ENCODE results near the gene ICE2.
A peak's percentile ranks its signal among the peaks of the same experiment; 100 is the strongest.

ICE2 gene

GRCh38 chr15:60511351-60512031 is 32.5 kb upstream of the ICE2 start:
- H3K4me3 Mint-ChIP-seq = no peak overlapping the region
- no peak overlapping the region for H3K27ac Mint-ChIP-seq
- DNase-seq (ENCODE audit: low spot score in 2 of 2) (no peak), ATAC-seq (ENCODE audit: low read depth) (no peak)
- H3K9me3 Mint-ChIP-seq = no peaks in the 10 kb centered on the region
- H3K36me3 Mint-ChIP-seq = peaks cover 9% of the 10 kb centered on the region
- H3K27me3 Mint-ChIP-seq = no peaks in the 10 kb centered on the region
- H3K4me1 Mint-ChIP-seq = peaks cover 6% of the 10 kb centered on the region

- Mint-ChIP-seq H3K36me3 (peaks cover 11% of the 10 kb centered on the region), H3K4me3 (no peak overlapping the region), H3K4me1 (peaks cover 6% of the 10 kb centered on the region), H3K27me3 (no peaks in the 10 kb centered on the region), H3K27ac (no peak overlapping the region), H3K9me3 (no peaks in the 10 kb centered on the region)
- ATAC-seq (ENCODE audit: low read depth) (no peak), DNase-seq (ENCODE audit: low spot score in 2 of 2) (no peak)
These were observed 31.1 kb upstream of the ICE2 start for GRCh38 chr15:60510006-60510405.

GRCh38 chr15:60509470-60509869 is 30.5 kb upstream of the ICE2 start:
- H3K27me3 Mint-ChIP-seq = no peaks in the 10 kb centered on the region
- no peak for ATAC-seq (ENCODE audit: low read depth)
- H3K9me3 Mint-ChIP-seq = no peaks in the 10 kb centered on the region
- no peak overlapping the region for H3K27ac Mint-ChIP-seq
- H3K4me1 Mint-ChIP-seq = peaks cover 6% of the 10 kb centered on the region
- peaks cover 11% of the 10 kb centered on the region for H3K36me3 Mint-ChIP-seq
- H3K4me3 Mint-ChIP-seq = no peak overlapping the region
- no peak for DNase-seq (ENCODE audit: low spot score in 2 of 2)

DNA sequence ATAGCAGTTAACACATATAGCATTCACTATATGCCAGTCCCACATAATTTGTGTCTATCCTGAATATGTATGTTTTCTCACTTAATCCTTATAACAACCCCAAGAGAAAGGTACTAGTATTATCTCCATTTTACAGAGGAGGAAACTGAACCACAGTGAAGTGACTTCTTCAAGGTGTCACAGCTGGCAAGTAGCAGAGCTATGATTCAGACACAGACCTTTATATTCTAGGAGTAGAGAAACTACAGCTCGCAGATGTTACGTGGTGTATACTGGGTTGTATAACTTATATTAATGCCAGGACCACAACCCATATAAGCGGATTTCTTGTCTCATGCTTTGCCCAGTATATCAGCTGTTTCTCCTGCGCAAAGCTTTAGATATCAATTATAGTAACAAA is 29.5 kb upstream of the ICE2 start:
- Mint-ChIP-seq H3K9me3 (no peaks in the 10 kb centered on the region), H3K36me3 (peaks cover 7% of the 10 kb centered on the region), H3K4me1 (peaks cover 6% of the 10 kb centered on the region), H3K27ac (peak overlapping the region; percentile 41), H3K4me3 (no peak overlapping the region), H3K27me3 (no peaks in the 10 kb centered on the region)
- ATAC-seq (ENCODE audit: low read depth) = no peak
- DNase-seq (ENCODE audit: low spot score in 2 of 2) = no peak

- Mint-ChIP-seq H3K4me3 (peak overlapping the region; percentile 49), H3K9me3 (no peaks in the 10 kb centered on the region), H3K36me3 (peaks cover 7% of the 10 kb centered on the region), H3K27ac (peak overlapping the region; percentile 41), H3K27me3 (no peaks in the 10 kb centered on the region), H3K4me1 (peaks cover 6% of the 10 kb centered on the region)
- peak; percentile 31 to 59 for DNase-seq (ENCODE audit: low spot score in 2 of 2)
- ATAC-seq (ENCODE audit: low read depth) = peak; percentile 91
These were observed 28.9 kb upstream of the ICE2 start for GRCh38 chr15:60507596-60508424.

GRCh38 chr15:60496853-60497252 is 17.9 kb upstream of the ICE2 start:
- no peak for ATAC-seq (ENCODE audit: low read depth)
- no peak overlapping the region for H3K4me3 Mint-ChIP-seq

DNA sequence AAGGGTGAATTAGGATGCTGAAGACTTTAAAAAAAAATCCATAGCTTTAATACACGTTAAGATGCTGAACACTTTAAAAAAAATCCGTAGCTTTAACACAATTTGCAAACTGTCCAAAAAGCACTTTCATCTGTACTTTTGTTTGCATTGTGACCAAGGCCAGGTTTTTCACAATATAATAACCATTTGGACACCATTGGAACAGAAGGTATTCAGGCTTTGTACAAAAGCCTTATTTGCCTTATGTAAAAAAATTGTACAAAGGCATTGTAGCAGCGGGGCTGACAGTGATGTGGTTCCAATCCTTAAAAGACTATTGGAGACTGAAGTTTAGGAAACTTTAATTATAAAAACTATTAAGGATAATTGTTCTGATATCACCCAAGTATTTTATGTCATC is 15.2 kb upstream of the ICE2 start:
- H3K9me3 Mint-ChIP-seq = no peaks in the 10 kb centered on the region
- H3K4me1 Mint-ChIP-seq = peaks cover 3% of the 10 kb centered on the region
- no peaks in the 10 kb centered on the region for H3K27me3 Mint-ChIP-seq
- ATAC-seq (ENCODE audit: low read depth) (no peak), DNase-seq (ENCODE audit: low spot score in 2 of 2) (no peak)
- H3K4me3 Mint-ChIP-seq = no peak overlapping the region
- H3K27ac Mint-ChIP-seq = no peak overlapping the region
- H3K36me3 Mint-ChIP-seq = peaks cover 7% of the 10 kb centered on the region

More at GRCh38 chr15:60496853-60497252, 17.9 kb upstream of the ICE2 start:
- H3K27me3 Mint-ChIP-seq = no peaks in the 10 kb centered on the region
- H3K9me3 Mint-ChIP-seq = no peaks in the 10 kb centered on the region
- H3K4me1 Mint-ChIP-seq = peaks cover 3% of the 10 kb centered on the region
- no peak for DNase-seq (ENCODE audit: low spot score in 2 of 2)
- H3K36me3 Mint-ChIP-seq = peaks cover 7% of the 10 kb centered on the region
- no peak overlapping the region for H3K27ac Mint-ChIP-seq

DNA sequence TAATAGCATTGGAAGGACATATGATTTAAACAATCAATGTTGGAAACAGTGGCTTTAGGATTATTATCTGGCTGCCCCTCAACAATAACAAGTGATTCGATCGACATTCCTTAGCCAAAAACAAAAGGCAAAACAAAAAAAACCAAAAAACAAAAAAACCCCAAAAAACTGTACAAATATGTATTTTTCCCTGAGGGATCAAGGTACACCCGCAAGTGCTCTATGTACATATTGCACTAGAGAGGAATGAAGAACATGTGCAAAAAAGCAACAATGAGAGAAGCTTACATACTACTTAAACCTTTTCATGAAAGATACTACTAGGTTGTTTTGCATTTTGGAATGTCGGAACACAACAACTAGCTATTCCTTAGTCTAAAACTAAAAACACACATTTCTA is 14.2 kb upstream of the ICE2 start:
- H3K9me3 Mint-ChIP-seq = no peaks in the 10 kb centered on the region
- H3K27me3 Mint-ChIP-seq = no peaks in the 10 kb centered on the region
- H3K27ac Mint-ChIP-seq = no peak overlapping the region
- H3K4me3 Mint-ChIP-seq = no peak overlapping the region
- ATAC-seq (ENCODE audit: low read depth) (no peak), DNase-seq (ENCODE audit: low spot score in 2 of 2) (no peak)
- peaks cover 7% of the 10 kb centered on the region for H3K36me3 Mint-ChIP-seq
- H3K4me1 Mint-ChIP-seq = peaks cover 3% of the 10 kb centered on the region

DNA sequence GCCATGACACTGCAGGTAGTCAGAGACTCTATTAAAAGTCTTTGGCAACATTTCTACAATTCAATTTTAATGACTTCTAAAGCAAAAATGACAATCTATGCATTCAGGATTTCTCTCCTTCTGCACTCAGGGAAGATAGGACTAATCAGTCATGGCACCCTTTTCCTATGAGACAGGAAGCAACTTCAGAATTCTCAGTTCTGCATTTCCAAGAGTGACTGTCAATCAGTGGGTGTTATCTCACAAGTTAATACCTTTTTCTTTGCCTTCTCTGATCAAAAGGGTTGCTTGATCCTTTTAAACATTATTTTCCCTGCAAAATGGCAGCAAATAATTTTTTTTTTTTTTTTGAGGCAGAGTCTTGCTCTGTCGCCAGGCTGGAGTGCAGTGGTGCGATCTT is 7.8 kb upstream of the ICE2 start:
- Mint-ChIP-seq H3K27ac (no peak overlapping the region), H3K4me1 (peaks cover 5% of the 10 kb centered on the region), H3K27me3 (no peaks in the 10 kb centered on the region), H3K4me3 (no peak overlapping the region), H3K9me3 (no peaks in the 10 kb centered on the region), H3K36me3 (peaks cover 2% of the 10 kb centered on the region)
- ATAC-seq (ENCODE audit: low read depth) (no peak), DNase-seq (ENCODE audit: low spot score in 2 of 2) (no peak)

GRCh38 chr15:60485365-60486055 is 6.6 kb upstream of the ICE2 start:
- Mint-ChIP-seq H3K9me3 (no peaks in the 10 kb centered on the region), H3K36me3 (peaks cover 2% of the 10 kb centered on the region), H3K4me1 (peaks cover 5% of the 10 kb centered on the region), H3K27me3 (no peaks in the 10 kb centered on the region), H3K4me3 (no peak overlapping the region), H3K27ac (no peak overlapping the region)
- ATAC-seq (ENCODE audit: low read depth) (no peak), DNase-seq (ENCODE audit: low spot score in 2 of 2) (no peak)

GRCh38 chr15:60483042-60483441 is 4.1 kb upstream of the ICE2 start:
- DNase-seq (ENCODE audit: low spot score in 2 of 2) = no peak
- Mint-ChIP-seq H3K4me1 (peaks cover 15% of the 10 kb centered on the region), H3K27ac (no peak overlapping the region), H3K36me3 (peaks cover 2% of the 10 kb centered on the region), H3K9me3 (no peaks in the 10 kb centered on the region), H3K27me3 (no peaks in the 10 kb centered on the region), H3K4me3 (no peak overlapping the region)
- no peak for ATAC-seq (ENCODE audit: low read depth)

DNA sequence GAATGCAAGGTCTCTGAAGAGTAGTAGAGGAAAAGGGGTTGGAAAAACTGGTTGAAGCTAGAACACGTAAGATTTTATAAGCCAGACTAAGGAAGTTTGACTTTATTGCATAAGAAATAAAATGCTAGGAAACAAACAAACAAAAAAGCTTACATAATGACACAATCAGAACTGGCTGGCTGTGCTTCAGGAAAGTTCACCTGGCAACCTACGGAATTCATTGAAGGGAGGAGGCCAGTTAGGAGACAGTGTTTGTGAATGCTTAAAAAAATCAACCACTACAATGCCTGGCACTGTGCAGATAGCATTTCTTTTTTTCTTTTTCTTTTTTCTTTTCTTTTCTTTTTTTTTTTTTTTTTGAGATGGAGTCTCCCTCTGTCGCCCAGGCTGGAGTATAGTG is 1.9 kb upstream of the ICE2 start:
- no peak overlapping the region for H3K27ac Mint-ChIP-seq
- H3K27me3 Mint-ChIP-seq = no peaks in the 10 kb centered on the region
- no peaks in the 10 kb centered on the region for H3K9me3 Mint-ChIP-seq
- DNase-seq (ENCODE audit: low spot score in 2 of 2) (no peak), ATAC-seq (ENCODE audit: low read depth) (no peak)
- no peak overlapping the region for H3K4me3 Mint-ChIP-seq
- peaks cover 2% of the 10 kb centered on the region for H3K36me3 Mint-ChIP-seq
- peaks cover 18% of the 10 kb centered on the region for H3K4me1 Mint-ChIP-seq

DNA sequence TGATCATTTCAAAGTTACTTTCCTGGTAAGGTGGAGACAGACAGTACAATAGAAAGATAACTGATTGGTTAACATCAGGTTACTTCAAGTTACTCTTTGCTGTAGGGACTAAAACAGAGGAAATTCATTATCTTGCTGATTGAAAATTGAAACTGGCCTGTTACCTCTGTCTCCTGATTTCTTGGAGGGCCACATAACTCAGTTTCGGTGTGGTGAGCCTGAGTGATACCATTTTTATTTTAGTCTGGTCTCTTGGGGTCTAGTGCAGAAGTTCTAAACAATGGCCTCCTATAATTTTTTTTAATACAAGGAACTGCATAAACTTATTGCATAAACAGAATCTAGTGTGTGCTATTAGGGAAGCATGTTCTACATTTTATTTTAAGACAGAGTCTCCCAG is 1.2 kb upstream of the ICE2 start:
- no peaks in the 10 kb centered on the region for H3K9me3 Mint-ChIP-seq
- peaks cover 2% of the 10 kb centered on the region for H3K36me3 Mint-ChIP-seq
- peak overlapping the region; percentile 93 for H3K4me3 Mint-ChIP-seq
- DNase-seq (ENCODE audit: low spot score in 2 of 2) = no peak
- peaks cover 18% of the 10 kb centered on the region for H3K4me1 Mint-ChIP-seq
- ATAC-seq (ENCODE audit: low read depth) = no peak
- H3K27ac Mint-ChIP-seq = peak overlapping the region; percentile 98
- H3K27me3 Mint-ChIP-seq = no peaks in the 10 kb centered on the region

DNA sequence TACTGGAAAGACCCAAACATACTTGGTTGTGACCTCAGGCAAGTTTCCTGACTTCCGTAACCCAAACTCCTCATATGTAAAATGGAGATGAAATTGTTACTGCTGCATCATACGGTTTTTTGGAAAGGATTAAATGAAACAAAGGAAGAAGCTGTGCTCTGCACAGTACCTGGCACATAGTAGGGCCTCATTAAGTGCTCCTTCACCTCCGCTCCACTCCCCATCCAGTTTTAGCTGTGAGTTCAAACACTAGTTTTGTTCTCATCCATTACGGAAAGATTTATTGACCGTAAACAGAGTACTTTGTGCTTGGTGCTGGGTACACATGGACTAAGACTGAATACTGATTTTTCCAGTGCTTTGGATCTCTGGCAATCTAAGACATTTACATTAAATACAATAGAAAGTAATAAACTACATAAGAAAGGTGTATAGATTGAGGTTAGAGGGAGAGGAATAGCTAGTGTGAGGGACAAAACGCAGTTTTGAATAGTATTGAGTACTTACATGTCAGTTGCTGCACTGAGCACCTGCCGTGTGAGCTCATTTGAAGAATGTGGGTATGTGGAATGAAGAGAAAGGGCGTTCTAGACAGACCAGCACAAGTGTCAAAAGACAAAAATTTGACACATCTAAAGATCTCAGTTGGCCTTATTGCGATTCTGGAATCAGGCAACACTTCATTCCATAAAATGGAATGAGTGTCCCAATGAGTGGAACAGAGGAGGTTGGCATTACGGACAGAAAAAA is 594 bp upstream of the ICE2 start:
- DNase-seq (ENCODE audit: low spot score in 2 of 2) (no peak), ATAC-seq (ENCODE audit: low read depth) (peak; percentile 2)
- Mint-ChIP-seq H3K9me3 (no peaks in the 10 kb centered on the region), H3K4me1 (peaks cover 22% of the 10 kb centered on the region), H3K27ac (peak overlapping the region; percentile 98), H3K36me3 (peaks cover 7% of the 10 kb centered on the region), H3K4me3 (peak overlapping the region; percentile 93), H3K27me3 (no peaks in the 10 kb centered on the region)
